GM12878 (cell line): Measurements from ENCODE around the gene PAIP2. TPM values are rescaled to one million over a fixed set of nuclear protein-coding genes. Genes with fewer than 3 reads are reported as not detected.

Experiments
- ATAC-seq: fragments of 200-7000 bp; cut with Tn5 transposase; 3 replicates; pipeline ENCODE4 v1.9.1; 2020; ENCODE audit warnings: mild to moderate bottlenecking, moderate library complexity
- BruUV-seq: library from RNA; stranded (reverse); fragments of 400-500 nt; replicated peaks from 2 replicates; lab custom pipeline; 2021; lab: Mats Ljungman, UMichigan
- CTCF ChIA-PET: fragments of 300-600 bp; sonication (Branson Sonifier 250); formaldehyde crosslinking; extraction: SDS; loops from one replicate; lab custom pipeline; 2021; ENCODE audit warnings: inconsistent platforms; lab: Yijun Ruan, JAX
- POLR2A ChIA-PET: fragments of 350-600 bp; formaldehyde crosslinking; extraction: SDS; loops from one replicate; lab custom pipeline; 2021; ENCODE audit warnings: inconsistent platforms; lab: Charles Lee
- RAD21 ChIA-PET: fragments of 300-600 bp; sonication (Branson Sonifier 250); formaldehyde crosslinking; loops from one replicate; lab custom pipeline; 2023; ENCODE audit warnings: antibody characterized with exemption; ENCODE audit not compliant: unreplicated experiment; lab: Charles Lee
- SMC1A ChIA-PET: fragments of 300-600 bp; sonication (Branson Sonifier 250); formaldehyde crosslinking; loops from one replicate; lab custom pipeline; 2023; ENCODE audit not compliant: unreplicated experiment, uncharacterized antibody; lab: Charles Lee
- DNase-seq: peaks from one replicate; pipeline ENCODE4 v3.0.0-alpha.2; 2011; ENCODE audit warnings: low read depth, low spot score
- FAIRE-seq: peaks from 3 replicates; lab custom pipeline; 2011; peaks lifted over from hg19 to GRCh38; lab: Jason Lieb, UNC
- H2AFZ ChIP-seq: 2 replicates; pipeline ENCODE4 v1.6.0; 2011; ENCODE audit warnings: low read depth, low read length, control low read depth; ENCODE audit not compliant: control insufficient read depth
- H3K27ac ChIP-seq: 2 replicates; pipeline ENCODE4 v1.5.1; 2011; ENCODE audit warnings: control low read depth; ENCODE audit not compliant: control insufficient read depth, insufficient read depth
- H3K27me3 ChIP-seq, 2 experiments: replicated peaks in 1 of 2; 2 replicates each; pipeline versions ENCODE4 v1.6.0 to v1.6.1; 2011; ENCODE audit warnings: low read length in 1 of 2; ENCODE audit not compliant: control insufficient read depth in 2 of 2, insufficient read depth in 2 of 2
- H3K36me3 ChIP-seq, 2 experiments: 2 replicates each; pipeline ENCODE4 v1.5.1; 2011; ENCODE audit warnings: low read length in 1 of 2; ENCODE audit not compliant: control insufficient read depth in 2 of 2, insufficient read depth in 2 of 2
- H3K4me1 ChIP-seq: 2 replicates; pipeline ENCODE4 v1.6.1; 2011; ENCODE audit warnings: mild to moderate bottlenecking, low read length, moderate library complexity, mixed read lengths; ENCODE audit not compliant: control insufficient read depth, insufficient read depth
- H3K4me2 ChIP-seq: 2 replicates; pipeline ENCODE4 v1.6.0; 2011; ENCODE audit warnings: control low read depth; ENCODE audit not compliant: control insufficient read depth, insufficient read depth
- H3K4me3 ChIP-seq: fragments of 200-600 bp; sonication (generic); 2 replicates; pipeline ENCODE4 v1.5.1; 2016
- H3K79me2 ChIP-seq: 2 replicates; pipeline ENCODE4 v1.6.0; 2011; ENCODE audit warnings: low read length; ENCODE audit not compliant: control insufficient read depth, insufficient read depth
- H3K9ac ChIP-seq: 2 replicates; pipeline ENCODE4 v1.8.0; 2011; ENCODE audit warnings: low read length, control low read depth, mixed read lengths; ENCODE audit not compliant: control insufficient read depth, insufficient read depth
- H3K9me3 ChIP-seq: replicated peaks from 3 replicates; pipeline ENCODE4 v1.5.1; 2011; ENCODE audit warnings: mild to moderate bottlenecking, low read length; ENCODE audit not compliant: control insufficient read depth, insufficient read depth
- H4K20me1 ChIP-seq: 2 replicates; pipeline ENCODE4 v1.6.0; 2011; ENCODE audit not compliant: control insufficient read depth, insufficient read depth
- CBX3 ChIP-seq: fragments of 200-600 bp; sonication (generic); IDR thresholded peaks from 2 replicates; pipeline ENCODE4 v1.6.1; 2016; ENCODE audit warnings: low read depth, borderline replicate concordance
- HCFC1 ChIP-seq: fragments of 150-350 bp; IDR thresholded peaks from 2 replicates; pipeline ENCODE4 v1.6.1; 2014; ENCODE audit warnings: low read length
- KLF5 ChIP-seq: fragments of 450-650 bp; IDR thresholded peaks from 2 replicates; pipeline ENCODE4 v1.6.1; 2014; ENCODE audit warnings: mild to moderate bottlenecking; ENCODE audit not compliant: partially characterized antibody
- PAX5 ChIP-seq: IDR thresholded peaks from 2 replicates; pipeline ENCODE4 v1.6.1; 2011; ENCODE audit warnings: low read depth, low read length, borderline replicate concordance
- PAX8 ChIP-seq: fragments of 450-650 bp; IDR thresholded peaks from 2 replicates; pipeline ENCODE4 v1.6.1; 2017; ENCODE audit warnings: mild to moderate bottlenecking, moderate library complexity
- REST ChIP-seq: IDR thresholded peaks from 2 replicates; pipeline ENCODE4 v1.6.1; 2012; ENCODE audit warnings: mild to moderate bottlenecking, low read depth, low read length
- SREBF2 ChIP-seq: IDR thresholded peaks from 2 replicates; pipeline ENCODE4 v1.6.1; 2012; ENCODE audit warnings: mild to moderate bottlenecking, low read length
- STAT3 ChIP-seq: IDR thresholded peaks from 2 replicates; pipeline ENCODE4 v1.6.1; 2011; ENCODE audit warnings: low read depth, low read length, improper control_type of control experiment
- TCF12 ChIP-seq: IDR thresholded peaks from 2 replicates; pipeline ENCODE4 v1.6.1; 2011; ENCODE audit warnings: low read depth, mild to moderate bottlenecking, low read length
- YY1 ChIP-seq: IDR thresholded peaks from 2 replicates; pipeline ENCODE4 v1.6.1; 2011; ENCODE audit warnings: low read depth, mild to moderate bottlenecking, low read length
- ZNF622 ChIP-seq: fragments of 450-650 bp; IDR thresholded peaks from 2 replicates; pipeline ENCODE4 v1.6.1; 2017; ENCODE audit warnings: mild to moderate bottlenecking, inconsistent platforms
- WGBS: methylation state at CpG from one replicate; pipeline ENCODE4 v1.1.6; 2016; ENCODE audit warnings: low lambda C conversion rate; ENCODE audit not compliant: insufficient replicate concordance, insufficient coverage; ENCODE audit errors: missing lambda C conversion rate; 5-methylcytosine and 5-hydroxymethylcytosine counted together
- in situ Hi-C: fragments of 300-500 bp; cut with MboI; formaldehyde crosslinking; loops from 9 replicates; pipeline ENCODE4 v1.14.3; 2018; ENCODE audit warnings: mixed read lengths
- intact Hi-C: fragments of 100-400 bp; cut with micrococcal nuclease; formaldehyde crosslinking; loops from one replicate; pipeline ENCODE4 v1.14.2; 2022; ENCODE audit not compliant: unreplicated experiment
- polyA plus RNA-seq, 11 experiments: library from polyadenylated mRNA; depleted of rRNA in 4 of 11; unstranded in 6 of 11; stranded (reverse) in 5 of 11; fragments of >200 nt; fragmentation: Nextera tagmentation in 4 of 11; fragmentation: Illumina TruSeq in 1 of 11; extraction: Ambion mirVana in 4 of 11; extraction: Trizol in 1 of 11; gene quantifications; 1 replicate in 1 of 11; 2 replicates in 10 of 11; pipeline versions ENCODE4 v1.2.1 to v1.2.3, GENCODE V29; 2011 to 2016; ENCODE audit warnings: inconsistent platforms in 2 of 11, missing spikeins in 2 of 11, low read depth in 1 of 11
- total RNA-seq, 4 experiments: library from RNA; depleted of rRNA in 3 of 4; stranded (reverse); fragments of >200 nt in 3 of 4; fragmentation: Illumina TruSeq in 1 of 4; extraction: Trizol in 1 of 4; gene quantifications; 2 replicates each; pipeline versions ENCODE4 v1.2.1 to v1.2.3, GENCODE V29; 2013 to 2021
- TF ChIP-seq, protein P1 (sequence below): fragments of 450-650 bp; IDR thresholded peaks from 2 replicates; pipeline ENCODE4 v1.6.1; 2018; ENCODE audit warnings: mild to moderate bottlenecking, low read depth, moderate library complexity; ENCODE audit not compliant: partially characterized antibody
- TF ChIP-seq, protein P2 (sequence below): IDR thresholded peaks from 2 replicates; pipeline ENCODE4 v1.6.1; 2012; ENCODE audit warnings: low read depth, low read length, improper control_type of control experiment
- TF ChIP-seq, protein P3 (sequence below): fragments of 450-650 bp; IDR thresholded peaks from 2 replicates; pipeline ENCODE4 v1.6.1; 2017; ENCODE audit warnings: mild to moderate bottlenecking, moderate library complexity

PAIP2 gene
- total and polyA plus RNA-seq, 10 of the 15 experiments (the other 5 are each of a cell fraction or from before 2014, with no cell fraction given): 49.9 to 154 (median 102) TPM

DNA sequence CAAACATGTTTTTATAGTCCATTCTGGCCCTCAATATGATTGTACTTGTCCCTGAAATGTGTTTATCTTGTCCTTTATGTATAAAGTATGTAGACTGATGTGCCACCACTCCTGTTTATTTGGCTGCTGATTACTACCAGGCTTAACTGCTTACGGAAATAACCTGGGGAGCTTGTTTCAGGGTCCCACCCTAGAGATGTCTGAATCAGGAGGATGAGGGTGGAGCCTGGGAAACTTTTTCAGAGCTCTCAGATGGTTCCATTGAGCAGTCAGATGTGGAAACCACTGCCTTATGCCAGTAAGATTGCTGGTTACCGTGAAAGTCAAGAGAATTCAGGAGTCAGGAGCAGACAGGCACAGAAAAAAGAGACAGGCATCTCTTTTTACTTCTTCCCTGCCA is 22.3 kb downstream of the PAIP2 start:
- no peak for DNase-seq
- no peak; the same call in 2 of the 3 replicates for ATAC-seq
- Histone ChIP-seq H4K20me1 (no peaks in the 10 kb centered on the region), H3K4me1 (no peaks in the 10 kb centered on the region), H2AFZ (no peak overlapping the region), H3K9me3 (no peaks in the 10 kb centered on the region; the same call in 2 of the 3 replicates), H3K4me2 (no peak overlapping the region), H3K27ac (no peak overlapping the region), H3K9ac (no peak overlapping the region), H3K36me3 (peaks cover 7 to 22% of the 10 kb centered on the region in 2 experiments; a peak in 3 of 4 replicates), H3K4me3 (no peak overlapping the region), H3K79me2 (peaks cover 3% of the 10 kb centered on the region), H3K27me3 (no peaks in the 10 kb centered on the region)
- POLR2A ChIA-PET: no interaction called here
- SMC1A ChIA-PET: no interaction called here
- intact Hi-C loops (no loop called here), in situ Hi-C loops (no loop called here)
- FAIRE-seq: no peak
- TF ChIP-seq KLF5 (no peak), ZNF622 (no peak), PAX5 (no peak), STAT3 (no peak), SREBF2 (no peak), HCFC1 (no peak), CBX3 (no peak), PAX8 (no peak), YY1 (no peak), TCF12 (no peak), REST (no peak)
- TF ChIP-seq, protein P1, sequence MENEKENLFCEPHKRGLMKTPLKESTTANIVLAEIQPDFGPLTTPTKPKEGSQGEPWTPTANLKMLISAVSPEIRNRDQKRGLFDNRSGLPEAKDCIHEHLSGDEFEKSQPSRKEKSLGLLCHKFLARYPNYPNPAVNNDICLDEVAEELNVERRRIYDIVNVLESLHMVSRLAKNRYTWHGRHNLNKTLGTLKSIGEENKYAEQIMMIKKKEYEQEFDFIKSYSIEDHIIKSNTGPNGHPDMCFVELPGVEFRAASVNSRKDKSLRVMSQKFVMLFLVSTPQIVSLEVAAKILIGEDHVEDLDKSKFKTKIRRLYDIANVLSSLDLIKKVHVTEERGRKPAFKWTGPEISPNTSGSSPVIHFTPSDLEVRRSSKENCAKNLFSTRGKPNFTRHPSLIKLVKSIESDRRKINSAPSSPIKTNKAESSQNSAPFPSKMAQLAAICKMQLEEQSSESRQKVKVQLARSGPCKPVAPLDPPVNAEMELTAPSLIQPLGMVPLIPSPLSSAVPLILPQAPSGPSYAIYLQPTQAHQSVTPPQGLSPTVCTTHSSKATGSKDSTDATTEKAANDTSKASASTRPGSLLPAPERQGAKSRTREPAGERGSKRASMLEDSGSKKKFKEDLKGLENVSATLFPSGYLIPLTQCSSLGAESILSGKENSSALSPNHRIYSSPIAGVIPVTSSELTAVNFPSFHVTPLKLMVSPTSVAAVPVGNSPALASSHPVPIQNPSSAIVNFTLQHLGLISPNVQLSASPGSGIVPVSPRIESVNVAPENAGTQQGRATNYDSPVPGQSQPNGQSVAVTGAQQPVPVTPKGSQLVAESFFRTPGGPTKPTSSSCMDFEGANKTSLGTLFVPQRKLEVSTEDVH: no peak
- TF ChIP-seq, protein P2, sequence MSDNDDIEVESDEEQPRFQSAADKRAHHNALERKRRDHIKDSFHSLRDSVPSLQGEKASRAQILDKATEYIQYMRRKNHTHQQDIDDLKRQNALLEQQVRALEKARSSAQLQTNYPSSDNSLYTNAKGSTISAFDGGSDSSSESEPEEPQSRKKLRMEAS: no peak
- TF ChIP-seq, protein P3, sequence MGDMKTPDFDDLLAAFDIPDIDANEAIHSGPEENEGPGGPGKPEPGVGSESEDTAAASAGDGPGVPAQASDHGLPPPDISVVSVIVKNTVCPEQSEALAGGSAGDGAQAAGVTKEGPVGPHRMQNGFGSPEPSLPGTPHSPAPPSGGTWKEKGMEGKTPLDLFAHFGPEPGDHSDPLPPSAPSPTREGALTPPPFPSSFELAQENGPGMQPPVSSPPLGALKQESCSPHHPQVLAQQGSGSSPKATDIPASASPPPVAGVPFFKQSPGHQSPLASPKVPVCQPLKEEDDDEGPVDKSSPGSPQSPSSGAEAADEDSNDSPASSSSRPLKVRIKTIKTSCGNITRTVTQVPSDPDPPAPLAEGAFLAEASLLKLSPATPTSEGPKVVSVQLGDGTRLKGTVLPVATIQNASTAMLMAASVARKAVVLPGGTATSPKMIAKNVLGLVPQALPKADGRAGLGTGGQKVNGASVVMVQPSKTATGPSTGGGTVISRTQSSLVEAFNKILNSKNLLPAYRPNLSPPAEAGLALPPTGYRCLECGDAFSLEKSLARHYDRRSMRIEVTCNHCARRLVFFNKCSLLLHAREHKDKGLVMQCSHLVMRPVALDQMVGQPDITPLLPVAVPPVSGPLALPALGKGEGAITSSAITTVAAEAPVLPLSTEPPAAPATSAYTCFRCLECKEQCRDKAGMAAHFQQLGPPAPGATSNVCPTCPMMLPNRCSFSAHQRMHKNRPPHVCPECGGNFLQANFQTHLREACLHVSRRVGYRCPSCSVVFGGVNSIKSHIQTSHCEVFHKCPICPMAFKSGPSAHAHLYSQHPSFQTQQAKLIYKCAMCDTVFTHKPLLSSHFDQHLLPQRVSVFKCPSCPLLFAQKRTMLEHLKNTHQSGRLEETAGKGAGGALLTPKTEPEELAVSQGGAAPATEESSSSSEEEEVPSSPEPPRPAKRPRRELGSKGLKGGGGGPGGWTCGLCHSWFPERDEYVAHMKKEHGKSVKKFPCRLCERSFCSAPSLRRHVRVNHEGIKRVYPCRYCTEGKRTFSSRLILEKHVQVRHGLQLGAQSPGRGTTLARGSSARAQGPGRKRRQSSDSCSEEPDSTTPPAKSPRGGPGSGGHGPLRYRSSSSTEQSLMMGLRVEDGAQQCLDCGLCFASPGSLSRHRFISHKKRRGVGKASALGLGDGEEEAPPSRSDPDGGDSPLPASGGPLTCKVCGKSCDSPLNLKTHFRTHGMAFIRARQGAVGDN: no peak
- 75% methylated on average over 2 of the region's 2 CpGs for WGBS
- CTCF ChIA-PET: no interaction called here
- RAD21 ChIA-PET: no interaction called here
- no TSS peak for BruUV-seq
